HepG2 (cell line): ENCODE data around the gene TUBG1. TPM values are rescaled to one million over a fixed set of nuclear protein-coding genes. Genes with fewer than 3 reads are reported as not detected.

ENCODE experiments used
- HOXA3 ChIP-seq: sonication (generic); formaldehyde crosslinking; IDR thresholded peaks from 2 replicates; pipeline ENCODE4 v1.5.0; 2020; ENCODE audit warnings: missing genetic modification reagents
- MTF2 ChIP-seq: sonication (generic); formaldehyde crosslinking; IDR thresholded peaks from 2 replicates; pipeline ENCODE4 v1.5.0; 2020; ENCODE audit warnings: missing genetic modification reagents, borderline replicate concordance
- MYNN ChIP-seq: sonication (generic); formaldehyde crosslinking; IDR thresholded peaks from 2 replicates; pipeline ENCODE4 v1.4.0; 2020; ENCODE audit warnings: mild to moderate bottlenecking, low read depth, missing genetic modification reagents
- PRDM10 ChIP-seq: sonication (generic); formaldehyde crosslinking; IDR thresholded peaks from 2 replicates; pipeline ENCODE4 v1.4.0; 2020; ENCODE audit warnings: low read depth, missing genetic modification reagents
- PRPF4 ChIP-seq: fragments of 200-400 bp; formaldehyde crosslinking; IDR thresholded peaks from 2 replicates; pipeline ENCODE4 v1.6.1; 2016; ENCODE audit warnings: low read length, low read depth; ENCODE audit not compliant: poor library complexity, severe bottlenecking
- RXRA ChIP-seq: sonication (generic); formaldehyde crosslinking; IDR thresholded peaks from 2 replicates; pipeline ENCODE4 v1.5.1; 2020; ENCODE audit warnings: missing genetic modification reagents
- ZBTB4 ChIP-seq: sonication (generic); formaldehyde crosslinking; IDR thresholded peaks from 2 replicates; pipeline ENCODE4 v1.4.0; 2020; ENCODE audit warnings: missing genetic modification reagents, mild to moderate bottlenecking, borderline replicate concordance
- ZIK1 ChIP-seq: sonication (generic); formaldehyde crosslinking; IDR thresholded peaks from 2 replicates; pipeline ENCODE4 v1.5.0; 2020; ENCODE audit warnings: mild to moderate bottlenecking, low read depth, missing genetic modification reagents, borderline replicate concordance
- ZNF407 ChIP-seq: sonication (generic); formaldehyde crosslinking; IDR thresholded peaks from one replicate; pipeline ENCODE4 v1.5.1; 2020; ENCODE audit warnings: mild to moderate bottlenecking, missing genetic modification reagents; ENCODE audit errors: not compliant biosample characterization
- ZNF557 ChIP-seq: sonication (generic); formaldehyde crosslinking; IDR thresholded peaks from 2 replicates; pipeline ENCODE4 v1.4.0; 2020; ENCODE audit warnings: missing genetic modification reagents
- ZNF629 ChIP-seq: sonication (generic); formaldehyde crosslinking; conservative IDR thresholded peaks from 2 replicates; pipeline ENCODE4 v1.5.0; 2020; ENCODE audit warnings: missing genetic modification reagents
- ZNF780A ChIP-seq: sonication (generic); formaldehyde crosslinking; IDR thresholded peaks from 2 replicates; pipeline ENCODE4 v1.8.0; 2022; ENCODE audit warnings: mild to moderate bottlenecking, missing genetic modification reagents, moderate library complexity
- polyA plus RNA-seq, 8 experiments: library from polyadenylated mRNA; depleted of rRNA in 3 of 8; stranded (reverse) in 7 of 8; unstranded in 1 of 8; fragments of >200 nt; fragmentation: Illumina TruSeq in 4 of 8; extraction: Trizol in 4 of 8; gene quantifications; 2 replicates each; pipeline versions ENCODE4 v1.2.1 to v1.2.3, GENCODE V29; 2011 to 2016; ENCODE audit warnings: low read depth in 4 of 8, missing spikeins in 1 of 8, mixed read lengths in 1 of 8; ENCODE audit not compliant: insufficient read depth in 1 of 8
- total RNA-seq, 5 experiments: library from RNA; depleted of rRNA; stranded (reverse); fragments of >200 nt; fragmentation: Illumina TruSeq; extraction: Trizol; gene quantifications; 2 replicates each; pipeline ENCODE4 v1.2.3, GENCODE V29; 2016; ENCODE audit warnings: low read depth in 1 of 5

The TUBG1 gene
- total and polyA plus RNA-seq, 2 of the 13 experiments (the other 11 are each of a cell fraction or from before 2014, with no cell fraction given), result 74.1 to 137 TPM

GRCh38 chr17:42564815-42565522 lies 44.5 kb upstream of the TUBG1 start (continued):
- TF ChIP-seq ZNF407 (no peak), MTF2 (CRISPR knock-in tag) (no peak), ZNF557 (no peak), ZNF780A (CRISPR knock-in tag) (no peak), ZBTB4 (CRISPR knock-in tag) (peak; percentile 70), ZIK1 (CRISPR knock-in tag) (no peak), HOXA3 (CRISPR knock-in tag) (peak; percentile 89), RXRA (peak; percentile 74), PRPF4 (peak; percentile 57), MYNN (no peak; the same call in 1 of the 2 replicates), PRDM10 (CRISPR knock-in tag) (no peak), ZNF629 (CRISPR knock-in tag) (no peak)
